Measurements from ENCODE around the gene SLC35E4. TPM values are rescaled to one million over a fixed set of nuclear protein-coding genes. Genes with fewer than 3 reads are reported as not detected.

The SLC35E4 gene
- total RNA-seq, 2 experiments from 2014 or later: 1.8 to 1.9 TPM

DNA sequence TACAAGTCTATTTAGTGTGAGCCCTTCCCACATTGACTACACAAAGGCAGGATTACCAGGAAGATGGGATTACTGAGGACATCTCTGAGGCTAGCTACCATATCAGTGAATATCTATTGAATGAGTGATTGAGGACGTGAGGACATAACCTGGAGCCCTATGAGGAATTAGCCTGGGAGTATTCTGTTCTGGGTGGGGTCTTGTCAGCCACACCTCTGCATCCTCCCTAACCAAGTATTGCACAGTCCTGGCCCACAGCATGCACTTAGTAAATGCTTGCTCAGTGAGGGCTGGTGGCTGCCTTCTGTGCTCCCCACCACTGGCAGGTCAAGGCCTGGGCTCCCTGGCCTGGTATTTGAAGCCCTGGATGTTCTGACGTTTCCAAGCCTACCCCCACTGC, 17.3 kb downstream of the SLC35E4 start:
- peaks cover 25% of the 10 kb centered on the region for H3K4me1 Mint-ChIP-seq (ENCODE audit: low read depth)
- CTCF ChIA-PET: no interaction called here
- ATAC-seq: no peak

DNA sequence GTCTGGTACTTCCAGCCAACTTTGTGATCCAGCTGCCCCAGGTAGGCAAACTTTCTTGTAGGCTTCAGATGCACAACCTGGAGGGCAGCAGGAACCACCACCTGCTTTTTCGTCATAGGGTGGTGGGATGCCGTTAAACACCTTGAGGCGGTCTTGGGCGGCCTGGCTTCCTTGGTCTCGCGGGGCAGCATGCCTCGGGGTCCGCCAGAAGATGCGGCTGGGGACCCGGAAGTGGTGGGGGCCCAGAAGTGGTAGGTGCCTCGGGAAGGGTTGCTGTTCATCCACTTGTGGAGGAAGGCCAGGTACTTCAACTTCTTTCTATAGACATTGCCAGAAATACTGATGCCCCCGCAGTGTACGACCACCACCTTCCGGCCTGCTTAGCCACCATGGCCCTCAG, 18.8 kb downstream of the SLC35E4 start:
- Mint-ChIP-seq H3K4me1 (ENCODE audit: low read depth) (peaks cover 19% of the 10 kb centered on the region), H3K36me3 (ENCODE audit: low read depth) (no peaks in the 10 kb centered on the region), H3K4me3 (no peak overlapping the region), H3K9me3 (ENCODE audit: insufficient read depth) (no peaks in the 10 kb centered on the region), H3K27ac (no peak overlapping the region), H3K27me3 (ENCODE audit: low read depth) (no peaks in the 10 kb centered on the region)
- POLR2A ChIA-PET: no interaction called here
- CTCF ChIA-PET: no interaction called here
- DNase-seq (no peak), ATAC-seq (no peak)

More for the DNA sequence above, 17.3 kb downstream of the SLC35E4 start:
- H3K36me3 Mint-ChIP-seq (ENCODE audit: low read depth): no peaks in the 10 kb centered on the region
- no peak for DNase-seq
- POLR2A ChIA-PET: no interaction called here
- H3K9me3 Mint-ChIP-seq (ENCODE audit: insufficient read depth): no peaks in the 10 kb centered on the region
- no peak overlapping the region for H3K27ac Mint-ChIP-seq
- no peak overlapping the region for H3K4me3 Mint-ChIP-seq
- H3K27me3 Mint-ChIP-seq (ENCODE audit: low read depth): no peaks in the 10 kb centered on the region

DNA sequence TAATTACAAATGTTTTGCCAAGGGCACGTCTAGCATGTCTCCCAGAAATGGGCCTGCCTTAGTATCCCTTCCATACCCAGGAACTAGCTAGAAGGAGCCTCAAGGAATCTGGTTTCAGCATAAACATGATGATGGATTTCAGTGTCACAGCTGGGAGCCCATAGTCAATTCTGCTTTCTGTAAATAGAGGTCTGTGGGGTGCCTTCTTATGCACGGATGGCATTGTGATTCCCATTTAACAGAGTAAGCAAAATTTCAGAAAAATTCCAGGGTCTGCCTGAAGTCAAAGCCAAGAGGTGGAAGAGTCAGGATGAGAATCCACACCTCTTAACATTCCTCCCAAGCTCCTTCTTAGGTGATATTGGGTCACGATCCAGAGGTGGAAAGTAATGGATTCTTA, 20.0 kb downstream of the SLC35E4 start:
- ATAC-seq: no peak
- Mint-ChIP-seq H3K27ac (no peak overlapping the region), H3K4me3 (no peak overlapping the region), H3K27me3 (ENCODE audit: low read depth) (no peaks in the 10 kb centered on the region), H3K36me3 (ENCODE audit: low read depth) (no peaks in the 10 kb centered on the region), H3K9me3 (ENCODE audit: insufficient read depth) (no peaks in the 10 kb centered on the region), H3K4me1 (ENCODE audit: low read depth) (peaks cover 14% of the 10 kb centered on the region)
- CTCF ChIA-PET: interaction anchor here (0.9 kb wide), 1 partner anchor 265 kb away, joined by 4 read pairs; no protein-coding TSS in a partner anchor
- no peak for DNase-seq
- POLR2A ChIA-PET: interaction anchor here (0.6 kb wide), 3 partner anchors 30 to 1383 kb away, joined by 3 to 6 read pairs (median 4); no protein-coding TSS in a partner anchor

DNA sequence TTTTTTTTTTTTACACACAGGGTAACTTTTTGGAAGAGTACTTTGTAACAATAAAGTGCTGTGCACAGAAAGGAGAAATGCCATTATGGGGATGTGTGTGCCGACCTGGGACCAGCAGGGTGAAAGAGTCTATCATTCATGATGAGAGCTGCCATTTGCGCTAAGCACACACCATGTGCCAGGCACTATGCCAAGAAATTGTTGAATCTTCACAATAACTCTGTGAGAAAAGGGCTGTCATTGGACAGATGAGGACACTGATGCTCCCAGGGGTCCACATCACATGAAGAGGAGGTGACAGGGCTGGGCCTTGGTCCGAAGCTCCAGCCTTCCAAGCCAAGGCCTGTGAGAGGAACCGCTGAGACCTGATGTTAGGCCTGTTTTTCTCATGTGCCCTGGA, 26.5 kb downstream of the SLC35E4 start:
- H3K4me3 Mint-ChIP-seq: no peak overlapping the region
- CTCF ChIA-PET: interaction anchor here (1.1 kb wide), 1 partner anchor 27 kb away, joined by 5 read pairs; the partner anchor contains the start of gene SLC35E4
- H3K4me1 Mint-ChIP-seq (ENCODE audit: low read depth): peaks cover 8% of the 10 kb centered on the region
- no peaks in the 10 kb centered on the region for H3K9me3 Mint-ChIP-seq (ENCODE audit: insufficient read depth)
- no peak overlapping the region for H3K27ac Mint-ChIP-seq
- no peak for DNase-seq
- no peaks in the 10 kb centered on the region for H3K27me3 Mint-ChIP-seq (ENCODE audit: low read depth)
- no peak for ATAC-seq
- POLR2A ChIA-PET: no interaction called here
- peaks cover 9% of the 10 kb centered on the region for H3K36me3 Mint-ChIP-seq (ENCODE audit: low read depth)

DNA sequence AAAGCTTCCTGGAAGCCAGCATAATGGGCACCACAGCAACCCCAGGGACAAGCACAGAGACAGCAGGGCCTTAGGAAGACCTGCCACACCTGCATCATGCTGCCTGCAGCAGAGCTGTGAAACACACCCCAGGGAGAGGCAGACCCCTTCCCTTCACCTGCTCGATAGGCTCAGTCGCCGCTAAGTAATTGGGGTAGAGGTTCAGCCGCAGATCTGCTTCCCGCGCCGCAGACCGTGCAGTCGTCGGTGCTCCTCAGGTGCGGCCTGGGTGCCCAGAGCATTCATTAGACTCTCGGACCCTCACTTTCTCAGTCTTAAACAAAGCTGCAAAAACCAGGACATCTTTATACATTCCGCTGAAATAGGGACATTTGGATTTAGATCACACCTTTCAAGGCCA, 29.2 kb downstream of the SLC35E4 start:
- POLR2A ChIA-PET: no interaction called here
- Mint-ChIP-seq H3K9me3 (ENCODE audit: insufficient read depth) (no peaks in the 10 kb centered on the region), H3K36me3 (ENCODE audit: low read depth) (peaks cover 9% of the 10 kb centered on the region), H3K27ac (no peak overlapping the region), H3K4me3 (no peak overlapping the region), H3K27me3 (ENCODE audit: low read depth) (peaks cover 3% of the 10 kb centered on the region), H3K4me1 (ENCODE audit: low read depth) (peaks cover 15% of the 10 kb centered on the region)
- ATAC-seq (no peak), DNase-seq (no peak)
- CTCF ChIA-PET: interaction anchor here (0.9 kb wide), 1 partner anchor 30 kb away, joined by 3 read pairs; no protein-coding TSS in a partner anchor

DNA sequence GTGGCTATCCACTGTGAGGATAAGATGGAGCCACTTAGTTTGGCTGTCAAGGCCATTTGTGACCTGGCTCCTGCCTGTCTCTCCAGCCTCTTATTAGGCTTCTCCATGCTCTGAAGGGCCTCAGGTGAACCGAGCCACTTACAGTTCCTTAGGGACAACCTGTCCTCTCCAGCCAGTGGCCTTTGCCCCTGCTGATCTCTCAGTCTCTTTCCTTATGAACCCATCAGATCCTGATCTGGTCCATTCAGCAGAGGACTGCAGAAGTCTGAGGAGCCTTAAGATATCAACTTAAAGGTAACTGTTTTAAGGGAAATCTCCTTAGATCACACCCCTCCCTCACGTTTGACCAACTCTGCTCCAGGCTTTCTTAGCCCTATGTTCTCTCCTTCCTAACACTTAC, 29.7 kb downstream of the SLC35E4 start:
- DNase-seq (no peak), ATAC-seq (no peak)
- CTCF ChIA-PET: no interaction called here
- H3K4me3 Mint-ChIP-seq: no peak overlapping the region
- H3K27ac Mint-ChIP-seq: no peak overlapping the region
- peaks cover 3% of the 10 kb centered on the region for H3K27me3 Mint-ChIP-seq (ENCODE audit: low read depth)
- H3K36me3 Mint-ChIP-seq (ENCODE audit: low read depth): peaks cover 9% of the 10 kb centered on the region
- H3K4me1 Mint-ChIP-seq (ENCODE audit: low read depth): peaks cover 15% of the 10 kb centered on the region
- POLR2A ChIA-PET: no interaction called here
- no peaks in the 10 kb centered on the region for H3K9me3 Mint-ChIP-seq (ENCODE audit: insufficient read depth)

DNA sequence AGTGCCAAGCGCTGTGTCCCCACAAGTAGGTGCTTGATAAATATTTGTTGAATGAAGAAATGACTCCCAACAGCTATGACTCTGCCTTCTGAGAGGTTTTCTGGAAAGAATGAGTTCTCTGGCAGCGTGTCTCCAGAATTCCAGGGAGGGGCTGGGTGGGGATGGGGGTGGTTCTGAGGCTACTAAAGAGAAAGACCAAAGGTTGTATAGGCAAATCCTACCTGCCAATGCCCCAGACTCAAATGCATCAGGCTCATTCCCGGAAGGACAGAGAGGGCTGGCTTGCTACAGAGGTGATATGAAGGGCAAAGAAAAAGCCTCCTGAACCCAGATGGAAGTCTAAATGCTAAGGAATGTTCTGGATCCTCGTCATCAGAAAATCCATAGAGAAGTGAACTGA, 30.2 kb downstream of the SLC35E4 start:
- CTCF ChIA-PET: no interaction called here
- H3K4me3 Mint-ChIP-seq: no peak overlapping the region

DNA sequence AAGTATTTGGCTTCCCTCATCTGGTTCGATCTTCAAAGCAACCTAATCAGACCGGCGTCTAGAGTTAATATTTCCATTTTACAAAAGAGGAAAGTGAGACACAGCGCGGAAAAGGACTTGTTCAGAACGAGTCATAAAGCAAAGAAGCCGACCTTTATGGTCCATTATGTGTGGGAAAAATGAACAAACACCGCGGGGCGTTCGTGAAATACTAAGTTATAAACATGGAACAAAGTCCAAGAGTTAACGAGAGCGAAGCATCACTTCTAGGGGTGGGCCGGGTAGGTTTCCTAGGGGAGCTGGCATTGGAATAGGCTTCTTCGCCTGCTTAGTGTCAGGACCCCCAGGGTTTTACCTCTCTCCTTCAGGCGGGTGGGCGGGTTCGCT, 31.5 kb downstream of the SLC35E4 start:
- Mint-ChIP-seq H3K36me3 (ENCODE audit: low read depth) (peaks cover 9% of the 10 kb centered on the region), H3K27me3 (ENCODE audit: low read depth) (peaks cover 3% of the 10 kb centered on the region), H3K4me1 (ENCODE audit: low read depth) (peaks cover 15% of the 10 kb centered on the region), H3K9me3 (ENCODE audit: insufficient read depth) (no peaks in the 10 kb centered on the region), H3K4me3 (peak overlapping the region; percentile 90), H3K27ac (peak overlapping the region; percentile 83)
- DNase-seq (no peak), ATAC-seq (no peak)
- POLR2A ChIA-PET: interaction anchor here (0.6 to 0.8 kb wide), 2 partner anchors 32 to 34 kb away, joined by 3 read pairs; no protein-coding TSS in a partner anchor
- CTCF ChIA-PET: interaction anchor here (1.7 to 3.3 kb wide), 3 partner anchors 17 to 88 kb away, joined by 11 to 31 read pairs (median 15); partner anchors contain the start of gene SLC35E4

More for the DNA sequence above, 30.2 kb downstream of the SLC35E4 start:
- DNase-seq (no peak), ATAC-seq (no peak)
- POLR2A ChIA-PET: no interaction called here
- Mint-ChIP-seq H3K36me3 (ENCODE audit: low read depth) (peaks cover 9% of the 10 kb centered on the region), H3K9me3 (ENCODE audit: insufficient read depth) (no peaks in the 10 kb centered on the region), H3K27me3 (ENCODE audit: low read depth) (peaks cover 3% of the 10 kb centered on the region), H3K4me1 (ENCODE audit: low read depth) (peaks cover 15% of the 10 kb centered on the region), H3K27ac (no peak overlapping the region)

DNA sequence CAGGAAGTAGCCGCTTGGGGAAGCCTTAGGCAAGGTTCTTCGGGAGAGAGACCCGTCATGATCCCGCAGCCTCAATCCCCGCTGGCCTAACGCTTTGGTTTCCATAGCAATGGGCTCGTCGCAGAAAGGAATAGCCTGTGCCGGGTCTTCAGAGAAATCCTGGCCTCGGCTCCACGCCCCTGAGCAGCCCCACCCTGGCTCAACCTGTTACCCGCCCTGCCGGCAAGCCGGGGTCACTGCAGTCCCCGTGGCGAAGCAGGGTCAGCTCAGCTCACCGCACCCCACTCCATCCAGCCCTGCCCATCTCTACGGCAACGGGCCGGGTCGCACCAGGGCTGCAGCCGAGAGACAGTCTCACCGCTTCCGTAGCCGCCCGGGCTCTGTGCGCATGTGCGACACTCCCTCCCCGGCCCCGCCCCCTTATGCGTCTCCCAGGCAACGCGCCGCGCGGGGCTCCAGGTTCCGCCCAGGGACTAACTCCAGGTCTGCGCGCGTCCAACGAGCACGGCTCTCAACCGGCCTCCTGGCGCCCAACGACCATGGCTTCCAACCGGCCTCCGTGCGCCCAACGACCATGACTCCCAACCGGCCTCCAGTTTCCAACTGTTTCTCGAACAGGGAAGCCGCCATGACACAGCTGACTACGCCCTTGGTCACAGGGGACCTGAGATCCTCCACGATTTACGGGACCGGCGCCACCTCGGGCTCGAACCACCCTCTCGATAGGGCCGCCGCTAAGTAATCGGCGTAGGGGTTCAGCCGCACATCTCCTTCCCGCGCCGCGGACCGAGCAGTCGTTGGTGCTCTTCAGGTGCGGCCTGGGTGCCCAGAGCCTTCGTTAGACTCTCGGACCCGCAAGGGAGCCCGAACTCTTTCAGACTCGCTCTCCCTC, 32.2 kb downstream of the SLC35E4 start, which contains the start of gene DUSP18:
TSS of gene DUSP18 (minus strand) at position 382 of the 892 bp plus-strand sequence. CDS start 3,872 bp downstream, outside the sequence.
- ChIA-PET CTCF (interaction anchor here (1.7 to 3.3 kb wide), 3 partner anchors 18 to 87 kb away, joined by 11 to 31 read pairs (median 15); partner anchors contain the start of gene SLC35E4), POLR2A (interaction anchor here (0.6 to 1.1 kb wide), 4 partner anchors 13 to 35 kb away, joined by 3 read pairs; no protein-coding TSS in a partner anchor)
- peaks cover 15% of the 10 kb centered on the region for H3K4me1 Mint-ChIP-seq (ENCODE audit: low read depth)
- peaks cover 3% of the 10 kb centered on the region for H3K27me3 Mint-ChIP-seq (ENCODE audit: low read depth)
- H3K4me3 Mint-ChIP-seq: peak within 1 kb of the TSS; percentile 90
- H3K36me3 Mint-ChIP-seq (ENCODE audit: low read depth): peaks cover 9% of the 10 kb centered on the region
- H3K27ac Mint-ChIP-seq: peak within 1 kb of the TSS; percentile 83
- DNase-seq: peak; percentile 95
- H3K9me3 Mint-ChIP-seq (ENCODE audit: insufficient read depth): no peaks in the 10 kb centered on the region
- ATAC-seq: peak; percentile 95

DNA sequence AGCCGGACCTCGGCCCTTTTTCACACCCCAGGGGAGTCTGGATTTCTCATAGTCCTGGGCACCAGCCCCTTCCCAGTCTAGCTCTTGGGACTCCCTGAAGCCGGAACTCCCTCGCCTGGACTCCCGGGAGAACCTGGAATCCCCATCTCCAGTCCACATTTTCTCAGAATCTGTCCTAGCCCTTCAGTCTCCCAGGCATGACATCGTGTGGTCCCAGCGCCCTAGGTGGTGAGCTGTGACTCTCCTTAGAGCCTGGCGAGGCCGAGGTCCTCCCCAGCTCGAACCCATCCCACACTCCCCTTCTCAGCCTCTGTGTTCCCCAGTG, 32.8 kb downstream of the SLC35E4 start:
- ATAC-seq (no peak), DNase-seq (no peak)
- H3K9me3 Mint-ChIP-seq (ENCODE audit: insufficient read depth): no peaks in the 10 kb centered on the region
- H3K27me3 Mint-ChIP-seq (ENCODE audit: low read depth): peaks cover 3% of the 10 kb centered on the region
- H3K27ac Mint-ChIP-seq: peak overlapping the region; percentile 22
- H3K4me1 Mint-ChIP-seq (ENCODE audit: low read depth): peaks cover 15% of the 10 kb centered on the region
- ChIA-PET CTCF (interaction anchor here (2.5 to 3.3 kb wide), 2 partner anchors 33 to 87 kb away, joined by 11 to 31 read pairs; partner anchors contain the start of gene SLC35E4), POLR2A (interaction anchor here (1.0 to 1.1 kb wide), 2 partner anchors 12 to 34 kb away, joined by 3 read pairs; no protein-coding TSS in a partner anchor)
- peaks cover 4% of the 10 kb centered on the region for H3K36me3 Mint-ChIP-seq (ENCODE audit: low read depth)
- peak overlapping the region; percentile 90 for H3K4me3 Mint-ChIP-seq

DNA sequence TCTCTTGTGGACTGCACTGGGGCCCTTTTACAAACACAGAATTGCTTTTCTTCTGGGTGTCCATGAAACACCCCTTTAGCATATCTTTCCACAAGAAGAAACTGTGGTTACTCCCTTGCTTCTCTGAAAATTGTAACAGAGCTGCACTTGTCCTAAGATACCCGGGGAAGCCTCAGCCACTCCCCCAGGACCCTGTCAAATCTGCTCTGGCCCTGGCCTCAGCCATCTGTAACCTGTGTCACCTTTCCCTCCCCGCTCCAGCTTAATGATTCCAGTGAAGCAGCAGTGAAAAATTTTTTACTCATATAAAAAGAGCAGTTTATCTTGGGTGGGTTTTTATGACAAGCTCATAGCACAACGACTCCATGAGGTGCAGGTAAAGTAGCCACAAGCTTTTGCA, 35.5 kb downstream of the SLC35E4 start:
- Mint-ChIP-seq H3K27ac (no peak overlapping the region), H3K4me3 (no peak overlapping the region), H3K27me3 (ENCODE audit: low read depth) (peaks cover 3% of the 10 kb centered on the region), H3K9me3 (ENCODE audit: insufficient read depth) (no peaks in the 10 kb centered on the region), H3K36me3 (ENCODE audit: low read depth) (no peaks in the 10 kb centered on the region), H3K4me1 (ENCODE audit: low read depth) (peaks cover 14% of the 10 kb centered on the region)
- ChIA-PET CTCF (interaction anchor here (1.6 to 2.2 kb wide), 2 partner anchors 36 to 84 kb away, joined by 3 to 10 read pairs; partner anchors contain the start of gene SLC35E4), POLR2A (no interaction called here)
- ATAC-seq: no peak
- no peak for DNase-seq

DNA sequence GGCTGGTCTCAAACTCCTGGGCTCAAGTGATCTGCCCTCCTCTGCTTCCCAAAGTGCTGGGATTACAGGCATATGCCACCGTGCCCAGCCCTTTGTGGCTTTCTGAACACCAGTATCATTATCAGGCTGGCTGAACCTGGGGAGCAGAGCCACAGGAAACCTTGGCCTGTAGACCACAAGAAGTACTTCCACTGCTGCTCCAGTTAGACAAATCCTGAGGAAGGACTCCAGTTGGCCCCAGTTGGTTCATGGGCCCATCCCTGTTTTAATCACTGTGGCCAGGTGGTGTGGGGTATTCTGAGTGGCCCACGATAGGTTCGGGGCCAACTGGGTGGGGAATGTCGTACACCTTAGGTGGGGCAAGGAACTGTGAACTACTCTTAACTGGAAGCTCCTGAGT, 37.6 kb downstream of the SLC35E4 start:
- DNase-seq: no peak
- Mint-ChIP-seq H3K9me3 (ENCODE audit: insufficient read depth) (no peaks in the 10 kb centered on the region), H3K36me3 (ENCODE audit: low read depth) (no peaks in the 10 kb centered on the region), H3K27me3 (ENCODE audit: low read depth) (peaks cover 15% of the 10 kb centered on the region), H3K27ac (no peak overlapping the region), H3K4me1 (ENCODE audit: low read depth) (peaks cover 5% of the 10 kb centered on the region), H3K4me3 (no peak overlapping the region)
- ChIA-PET POLR2A (no interaction called here), CTCF (interaction anchor here (1.1 kb wide), 1 partner anchor 23 kb away, joined by 3 read pairs; no protein-coding TSS in a partner anchor)
- ATAC-seq: no peak
